GM18508 (cell line): ENCODE results near the gene CPT1A.

ENCODE experiments used
- ATAC-seq: cut with Tn5 transposase; IDR thresholded peaks from one replicate; pipeline ENCODE4 v1.9.1; 2021; ENCODE audit warnings: moderate number of reproducible peaks; ENCODE audit not compliant: insufficient read depth, unreplicated experiment

Gene CPT1A

DNA sequence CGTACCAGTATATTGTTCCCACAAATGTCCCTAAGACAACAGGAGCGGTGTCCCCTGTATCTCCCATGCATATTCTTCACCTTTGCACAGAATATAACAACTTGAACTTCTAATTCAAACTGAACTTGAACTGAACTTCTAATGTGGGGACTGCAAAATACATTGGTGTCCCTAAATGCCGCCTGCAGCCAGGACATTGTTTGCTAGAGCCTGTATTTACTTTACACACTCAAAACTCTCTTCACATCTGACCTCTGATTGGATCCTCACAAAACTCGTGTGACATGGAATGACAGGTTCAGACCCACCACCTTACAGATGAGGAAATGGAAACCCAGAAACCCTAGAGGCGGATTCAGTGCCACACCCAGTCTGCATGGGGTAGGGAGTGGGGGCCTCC lies 6.4 kb downstream of the CPT1A start:
- ATAC-seq = no peak

DNA sequence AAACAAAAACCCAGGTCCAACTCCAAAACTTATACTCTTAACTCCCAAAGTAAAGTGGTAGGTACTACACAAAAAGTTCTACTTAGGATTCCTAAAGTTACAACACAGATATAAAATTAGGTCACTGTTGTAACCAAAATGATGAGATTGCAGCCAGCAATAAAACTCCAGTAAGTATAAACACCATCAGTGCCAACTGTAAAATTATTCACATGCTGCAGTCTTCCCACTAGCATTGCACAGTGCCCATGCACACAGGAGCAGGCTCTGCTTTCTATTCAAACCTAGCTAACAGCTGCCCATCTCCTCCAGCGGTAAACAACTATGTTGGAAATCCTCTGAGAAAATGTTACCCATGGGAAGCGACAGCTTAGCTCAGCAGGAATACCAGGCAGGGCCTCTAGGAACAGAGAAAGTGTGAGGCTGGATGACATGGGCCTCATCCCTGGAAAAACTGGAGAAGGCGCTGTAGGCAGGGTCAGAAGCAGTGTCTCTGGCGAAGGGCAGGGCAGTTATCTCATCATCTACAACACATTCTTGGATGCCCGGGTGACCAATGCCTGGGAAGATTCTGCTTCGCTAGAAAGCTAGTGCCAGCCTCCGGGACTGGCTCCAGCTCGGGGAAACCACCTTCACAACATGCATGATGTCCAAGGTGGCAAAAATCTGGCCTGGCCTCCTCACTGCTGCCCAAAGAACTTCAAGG lies 9.1 kb downstream of the CPT1A start:
- no peak for ATAC-seq

DNA sequence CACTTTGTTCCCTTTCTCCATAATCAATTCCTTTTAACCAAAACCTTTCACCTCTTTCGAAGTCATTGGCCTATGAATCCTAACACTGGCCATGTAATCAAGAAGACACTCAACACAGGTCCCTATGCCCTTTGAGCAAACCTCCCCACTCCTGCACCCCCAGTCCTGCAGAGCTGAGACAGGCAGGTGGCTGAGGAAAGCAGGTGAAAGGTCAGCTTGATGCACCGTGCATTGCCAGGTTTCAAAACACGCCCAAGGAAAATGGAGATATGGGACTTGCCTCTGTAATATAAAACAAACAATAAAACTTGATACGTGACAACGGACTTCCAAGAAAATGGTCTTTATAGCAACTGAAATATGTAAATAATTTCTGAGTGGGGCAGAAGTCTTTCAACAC lies 10.6 kb downstream of the CPT1A start:
- no peak for ATAC-seq

DNA sequence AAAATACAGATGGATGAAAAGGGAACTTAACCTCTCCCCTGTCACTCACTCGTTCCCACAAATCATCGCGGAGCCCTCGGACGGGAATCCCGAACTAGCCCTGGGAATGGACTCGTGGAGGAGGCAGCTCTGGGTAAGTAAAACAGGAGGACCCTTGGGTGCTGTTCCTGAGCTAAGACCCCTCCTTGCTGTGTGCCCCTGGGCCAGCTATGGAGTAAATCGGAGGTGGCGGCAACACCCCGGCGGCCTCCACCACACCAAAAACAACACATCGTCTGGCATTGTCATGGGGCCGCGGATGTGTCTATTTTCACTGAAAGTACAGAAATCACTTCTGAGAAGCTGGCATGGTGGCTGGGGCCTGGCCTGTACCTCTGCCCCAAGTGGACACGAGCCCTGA lies 12.1 kb downstream of the CPT1A start:
- no peak for ATAC-seq

DNA sequence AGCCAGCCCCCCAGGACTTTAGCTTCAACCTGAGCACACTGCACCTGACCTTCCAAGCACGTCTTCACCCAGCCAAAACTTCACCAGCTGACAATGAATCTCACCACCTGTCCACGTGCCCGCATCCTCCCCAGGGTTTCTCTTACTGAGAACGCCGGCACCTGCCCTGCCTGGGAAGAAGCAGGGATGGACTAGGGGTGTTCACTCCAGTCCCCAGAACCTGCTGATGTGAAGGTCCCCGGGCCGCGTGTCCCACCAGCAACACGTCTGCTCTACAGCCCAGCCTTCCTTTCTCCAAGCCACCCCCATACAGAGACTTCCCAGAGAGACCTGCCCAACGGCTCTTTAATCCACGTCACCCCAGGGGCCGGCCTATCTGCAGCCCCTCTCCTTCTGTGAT lies 12.8 kb downstream of the CPT1A start:
- ATAC-seq = no peak

DNA sequence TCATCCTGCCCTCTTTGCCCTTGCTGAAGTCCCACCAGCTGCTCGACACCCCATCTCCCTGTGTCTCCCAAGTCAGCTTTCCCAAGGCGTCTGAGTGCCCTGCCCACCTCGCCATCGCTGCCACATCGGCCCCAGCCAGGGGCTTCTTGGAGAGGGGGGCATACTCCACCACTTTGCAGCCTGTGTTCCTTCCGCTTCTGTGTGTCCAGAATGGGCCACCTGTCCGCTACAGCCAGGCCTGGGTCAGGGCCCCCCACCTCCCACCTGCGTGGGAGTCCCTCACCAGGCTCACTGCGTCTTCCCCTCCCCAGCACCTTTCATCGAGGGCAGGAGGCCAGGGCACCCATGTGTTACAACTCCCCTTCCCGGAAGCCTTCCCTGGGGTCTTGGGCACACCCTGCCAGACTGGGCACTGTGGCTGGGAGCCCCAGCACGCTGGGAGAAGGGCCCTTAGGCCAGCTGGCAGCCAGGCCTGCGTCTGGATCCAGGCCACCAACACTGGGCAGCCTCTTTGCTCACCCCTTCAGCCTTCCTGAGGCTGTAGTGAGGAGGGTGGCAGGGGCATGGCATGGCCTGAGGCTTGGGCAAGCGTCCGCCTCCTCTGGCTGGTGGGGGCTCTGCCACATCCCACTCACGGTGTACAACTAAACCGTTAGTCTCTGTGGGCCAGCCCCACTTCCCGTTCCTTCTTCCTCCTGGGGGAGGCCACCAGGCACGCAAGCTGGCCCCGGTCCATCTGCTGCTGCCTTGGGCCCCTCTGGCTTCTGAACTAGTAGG lies 13.4 kb downstream of the CPT1A start:
- no peak for ATAC-seq

DNA sequence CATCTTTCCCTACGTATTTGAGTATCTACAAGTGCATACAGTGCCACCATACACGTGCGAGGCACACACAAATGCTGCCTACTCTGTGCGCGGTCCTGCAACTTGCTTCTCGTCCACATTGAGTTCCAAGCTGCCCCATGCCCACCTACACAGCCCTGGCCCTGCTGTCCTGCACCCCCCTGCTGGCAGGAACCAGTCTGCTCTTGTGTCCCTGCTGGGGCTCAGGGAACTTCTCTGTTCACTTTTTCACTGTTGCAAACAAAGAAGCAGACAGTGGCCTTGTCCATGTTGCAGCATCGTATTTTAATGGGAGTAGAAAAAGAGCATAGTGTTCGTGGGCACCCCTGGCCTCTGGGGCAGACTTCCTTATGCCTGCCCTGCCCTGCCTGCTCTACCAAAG lies 14.0 kb downstream of the CPT1A start:
- no peak for ATAC-seq

DNA sequence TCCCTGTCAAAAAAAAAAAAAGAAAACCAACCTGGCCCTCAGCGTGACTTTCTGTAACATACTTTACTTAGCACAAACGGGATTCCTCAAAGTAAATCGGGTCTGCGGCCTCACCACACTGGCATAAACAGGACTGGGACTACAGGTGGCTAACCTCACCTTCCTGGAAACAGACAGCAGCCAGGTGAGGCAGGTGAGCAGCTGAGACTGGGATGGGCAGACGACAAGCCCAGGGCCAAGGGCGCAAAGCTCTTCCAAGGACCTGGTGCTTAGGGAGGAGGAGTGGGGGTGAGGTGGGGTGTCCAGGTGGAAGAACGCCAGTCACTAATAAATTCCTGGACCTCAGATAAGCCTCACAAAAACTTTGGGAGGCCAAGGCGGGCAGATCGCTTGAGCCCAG lies 15.0 kb downstream of the CPT1A start:
- no peak for ATAC-seq

DNA sequence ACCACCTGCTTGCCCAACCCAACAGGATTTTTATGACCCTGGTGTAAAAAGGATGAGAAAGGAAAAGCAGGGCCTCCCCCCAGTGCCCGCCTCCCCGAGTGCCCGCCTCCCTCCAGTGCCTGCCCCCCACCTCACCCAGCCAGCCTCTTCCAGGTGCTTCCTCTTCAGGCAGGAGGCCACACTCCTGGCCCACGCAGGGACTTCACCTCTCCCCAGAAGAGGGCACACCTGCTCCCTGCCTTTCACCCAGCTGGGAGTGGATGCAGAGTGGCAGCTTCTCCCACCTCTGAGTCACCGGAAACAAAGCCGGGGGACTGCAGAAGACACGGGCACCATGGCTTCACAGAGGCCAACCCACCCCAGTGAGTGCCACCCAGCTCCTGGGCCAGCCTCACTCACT lies 16.1 kb downstream of the CPT1A start:
- no peak for ATAC-seq

DNA sequence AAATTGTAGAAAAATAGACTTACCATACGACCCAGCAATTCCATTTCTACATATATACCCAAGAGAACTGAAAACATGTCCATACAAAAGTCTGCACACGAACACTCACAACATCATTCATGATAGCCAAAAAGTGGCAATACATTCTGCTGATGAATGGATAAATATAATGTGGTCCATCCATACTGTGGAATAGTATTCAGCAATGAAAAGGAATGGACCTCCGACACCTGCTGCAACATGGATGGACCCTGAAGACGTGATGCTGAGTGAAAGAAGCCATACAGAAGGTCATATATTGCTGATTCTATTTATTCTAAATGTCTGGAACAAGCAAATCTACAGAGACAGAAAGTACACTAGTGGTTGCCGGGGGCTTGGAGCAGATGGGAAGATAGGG lies 19.2 kb downstream of the CPT1A start:
- ATAC-seq = no peak

DNA sequence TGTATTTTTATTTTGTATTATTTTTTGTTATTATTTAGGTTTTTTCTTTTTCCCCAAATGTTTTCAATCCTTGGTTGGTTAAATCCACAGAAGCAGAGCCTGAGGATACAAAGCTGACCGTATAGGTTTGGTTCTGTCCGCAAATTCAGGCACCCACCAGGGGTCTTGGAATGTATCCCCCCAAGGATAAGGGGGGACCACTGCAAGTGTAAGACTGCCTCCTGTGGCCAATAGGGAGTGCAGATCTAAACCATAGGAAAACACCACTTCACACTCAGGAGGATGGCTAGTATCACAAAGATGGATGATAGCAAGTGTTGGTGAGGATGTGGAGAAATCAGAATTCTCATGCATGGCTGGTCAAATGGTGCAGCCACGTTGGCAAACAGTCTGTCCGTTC lies 20.0 kb downstream of the CPT1A start:
- no peak for ATAC-seq

DNA sequence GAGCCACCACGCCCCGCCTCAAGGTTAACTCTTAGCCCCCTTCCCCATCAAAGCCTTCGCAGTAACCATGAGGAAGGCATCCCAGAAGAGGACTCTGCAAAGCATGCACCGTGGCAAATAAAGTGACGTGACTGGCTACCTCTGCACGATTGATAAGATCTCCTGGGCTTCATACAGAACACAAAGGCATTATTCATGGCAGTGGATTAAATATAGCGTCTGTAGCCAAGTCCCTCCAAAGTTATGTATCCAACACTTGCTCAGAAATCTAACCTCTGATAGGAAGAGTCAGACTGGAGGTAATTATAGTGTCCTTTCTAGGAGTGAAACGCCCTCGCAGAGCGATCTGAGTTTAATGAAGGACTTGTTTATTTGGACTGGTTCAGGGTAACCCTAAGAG lies 22.4 kb downstream of the CPT1A start:
- ATAC-seq = no peak

DNA sequence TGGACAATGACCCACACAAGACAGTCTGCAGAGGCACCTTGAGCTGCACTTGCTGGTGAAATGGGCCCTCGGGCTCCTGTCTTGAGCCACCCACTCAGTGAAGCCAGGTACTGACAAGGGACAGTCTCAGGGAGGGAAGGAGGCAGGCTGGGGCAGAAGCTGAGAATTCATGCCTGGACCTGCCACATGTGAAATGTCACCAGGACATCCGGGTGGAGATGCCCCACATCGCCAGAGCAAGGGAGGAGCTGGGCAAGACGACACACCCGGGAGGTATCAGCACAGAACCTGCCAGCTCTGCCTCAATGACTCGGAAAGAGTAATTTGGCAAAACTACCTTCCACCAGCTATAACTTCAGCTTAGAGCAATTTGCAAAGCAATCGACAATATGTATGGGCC lies 23.5 kb downstream of the CPT1A start:
- ATAC-seq = no peak

DNA sequence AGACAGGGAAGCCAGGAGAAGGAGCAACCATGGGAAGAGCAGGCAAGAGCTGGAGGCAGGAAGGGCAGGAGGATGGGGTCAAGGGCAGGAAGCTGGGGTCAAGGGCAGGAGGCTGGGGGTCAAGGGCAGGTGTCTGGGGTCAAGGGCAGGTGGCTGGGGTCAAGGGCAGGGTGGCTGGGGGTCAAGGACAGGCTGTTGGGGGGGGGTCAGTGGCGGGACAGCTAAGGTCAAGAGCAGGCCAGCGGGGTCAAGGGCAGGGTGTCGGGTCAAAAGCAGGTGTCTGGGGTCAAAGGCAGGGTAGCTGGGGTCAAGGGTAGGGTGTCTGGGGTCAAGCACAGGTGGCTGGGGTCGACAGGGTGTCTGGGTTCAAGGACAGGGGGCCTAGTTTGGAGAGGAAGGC lies 24.2 kb downstream of the CPT1A start:
- no peak for ATAC-seq

DNA sequence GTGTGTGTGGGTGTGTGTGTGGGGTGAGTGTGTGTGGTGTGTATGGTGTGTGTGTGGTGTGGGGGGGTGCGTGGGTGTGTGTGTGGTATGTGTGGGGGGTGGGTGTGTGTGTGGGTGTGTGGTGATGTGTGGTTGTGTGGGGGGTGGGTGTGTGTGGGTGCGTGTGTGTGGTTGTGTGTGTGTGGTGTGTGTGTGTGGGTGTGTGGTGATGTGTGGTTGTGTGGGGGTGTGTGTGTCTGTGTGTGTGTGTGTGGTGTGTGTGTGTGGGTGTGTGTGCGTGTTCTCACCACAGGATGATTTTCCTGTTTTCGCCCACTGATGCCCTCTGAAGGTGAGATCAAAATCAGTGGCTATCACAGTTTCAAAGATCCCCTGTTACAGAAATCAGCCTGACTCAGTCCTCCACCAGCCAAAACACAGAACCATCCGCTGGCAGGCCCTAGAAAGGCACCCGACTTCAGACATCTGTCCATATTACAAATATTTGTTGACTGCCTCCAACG lies 24.7 kb downstream of the CPT1A start:
- no peak for ATAC-seq

DNA sequence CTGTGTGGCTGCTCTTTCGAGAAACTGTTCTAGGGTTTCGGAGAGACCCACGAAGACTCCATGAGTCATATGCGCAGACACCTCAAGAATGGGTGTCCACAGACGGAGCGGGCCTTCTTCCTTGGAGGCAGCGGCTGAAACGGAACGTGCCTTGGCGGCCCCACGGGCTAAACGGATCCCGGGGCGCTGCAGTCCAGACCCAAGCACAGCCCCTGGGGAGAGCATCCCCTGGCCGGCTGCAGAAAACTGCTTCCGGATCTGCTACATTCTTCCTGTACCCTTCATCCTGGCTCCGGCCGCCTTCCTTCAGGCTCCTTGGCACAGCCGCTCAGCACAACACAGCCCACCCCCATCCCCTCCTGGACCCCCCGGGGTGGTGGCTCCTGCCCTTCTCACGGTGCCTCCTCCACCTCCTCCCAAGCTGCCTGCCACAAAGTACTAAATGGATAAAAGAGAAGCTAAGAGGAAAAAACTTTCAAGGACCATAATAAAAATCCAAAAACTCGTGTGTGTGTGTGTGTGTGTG lies 25.4 kb downstream of the CPT1A start:
- no peak for ATAC-seq

DNA sequence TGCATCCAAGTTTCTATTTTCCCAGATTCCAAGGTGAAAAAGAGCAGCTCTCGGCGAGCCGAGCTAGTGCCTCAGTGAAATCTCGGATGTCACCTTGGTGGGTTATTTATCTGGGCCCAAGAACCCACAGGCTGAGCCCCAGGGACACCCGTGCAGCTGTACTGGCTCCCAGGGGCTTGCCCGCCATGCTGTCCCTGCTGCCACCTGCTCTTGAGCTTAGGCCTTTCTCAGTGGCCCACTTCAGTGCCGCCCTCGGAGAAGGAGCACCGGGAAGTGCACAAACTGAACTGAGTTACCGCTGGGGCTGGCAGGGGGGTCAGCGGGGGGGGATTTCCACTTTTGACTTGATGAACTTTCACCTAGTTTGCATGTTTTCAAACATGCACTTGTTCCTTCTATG lies 27.9 kb downstream of the CPT1A start:
- ATAC-seq = no peak

DNA sequence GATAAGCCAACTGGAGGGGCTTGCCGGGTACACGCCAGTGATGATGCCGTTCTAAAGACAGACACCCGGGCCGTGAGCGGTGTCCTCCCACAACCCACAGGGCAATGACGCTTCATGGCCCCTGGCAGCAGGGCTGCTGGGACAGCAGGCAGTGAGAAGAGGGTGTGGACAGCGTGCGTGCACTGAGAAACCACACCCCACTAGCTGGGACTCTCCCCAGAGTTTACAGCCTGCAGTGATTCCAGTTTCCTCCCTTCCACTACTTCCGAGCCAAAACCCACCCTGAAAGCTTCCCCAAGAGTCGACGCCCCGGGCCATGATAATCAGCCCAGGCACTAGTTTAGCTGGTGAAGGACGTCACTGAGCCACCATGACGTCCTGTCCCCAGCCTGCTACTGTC lies 29.2 kb downstream of the CPT1A start:
- no peak for ATAC-seq

DNA sequence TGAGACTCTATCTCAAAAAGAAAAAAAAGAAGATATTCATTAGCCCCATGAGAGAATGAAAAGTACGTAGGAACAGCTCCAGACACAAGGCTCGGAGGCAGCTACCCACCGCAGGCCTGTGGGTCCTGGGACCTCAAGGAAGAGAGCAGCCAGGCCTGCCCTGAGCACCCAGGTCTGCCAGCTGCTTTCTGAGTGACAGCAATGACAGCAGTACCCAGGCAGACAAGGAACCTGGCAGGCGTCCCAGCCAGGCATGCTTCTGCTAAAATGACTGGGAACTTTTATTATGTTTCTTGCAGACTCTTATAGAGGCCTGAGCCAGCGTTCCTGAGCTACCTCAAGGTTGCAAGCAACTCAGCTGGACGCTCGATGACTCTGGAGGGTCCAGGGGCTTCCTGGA lies 31.6 kb downstream of the CPT1A start:
- no peak for ATAC-seq

DNA sequence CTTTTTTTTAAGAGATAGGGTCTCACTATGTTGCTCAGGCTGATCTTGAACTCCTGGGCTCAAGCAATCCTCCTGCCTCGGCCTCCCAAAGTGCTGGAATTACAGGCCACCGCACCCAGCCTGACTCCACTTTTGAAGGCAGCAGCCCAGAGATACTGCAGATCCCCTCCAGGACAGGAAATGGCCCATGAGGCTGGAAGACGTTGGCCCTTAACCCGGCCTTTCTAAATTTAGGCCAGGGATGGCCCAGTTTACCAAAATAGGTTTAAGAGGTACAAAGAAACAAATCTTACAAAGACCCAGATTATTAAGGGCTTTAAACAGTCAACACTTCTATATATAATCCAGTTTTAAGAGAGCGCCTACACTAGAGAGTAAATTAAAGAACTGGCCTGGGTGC lies 32.2 kb downstream of the CPT1A start:
- no peak for ATAC-seq

DNA sequence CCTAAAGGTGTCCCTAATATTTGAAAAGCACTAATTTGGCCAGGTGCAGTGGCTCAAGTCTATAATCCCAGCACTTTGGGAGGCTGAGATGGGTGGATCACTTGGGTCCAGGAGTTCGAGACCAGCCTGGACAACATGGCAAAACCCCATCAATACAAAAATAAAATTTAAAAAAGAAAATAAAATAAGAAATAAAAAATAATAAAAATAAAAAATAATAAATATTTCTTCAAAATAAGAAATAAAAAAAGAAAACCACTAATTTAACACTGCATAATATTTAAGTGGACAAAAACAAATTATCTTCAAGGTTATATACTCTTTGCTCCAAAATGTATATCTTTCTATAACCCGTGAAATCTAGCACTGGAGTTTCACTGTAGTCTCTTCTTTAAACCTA lies 32.9 kb downstream of the CPT1A start:
- no peak for ATAC-seq
